Caco-2 (cell line): Measurements from ENCODE around the gene KHNYN. TPM values are rescaled to one million over a fixed set of nuclear protein-coding genes. Genes with fewer than 3 reads are reported as not detected.

Experiments
- BruUV-seq: library from RNA; stranded (reverse); fragments of 400-500 nt; replicated peaks from 2 replicates; lab custom pipeline; 2021; lab: Mats Ljungman, UMichigan
- CTCF ChIA-PET: fragments of 300-600 bp; sonication (Branson Sonifier 250); formaldehyde crosslinking; loops from one replicate; lab custom pipeline; 2022; ENCODE audit warnings: antibody characterized with exemption; lab: Charles Lee
- POLR2A ChIA-PET: fragments of 300-600 bp; sonication (Branson Sonifier 250); formaldehyde crosslinking; loops from one replicate; lab custom pipeline; 2022; ENCODE audit warnings: antibody characterized with exemption; lab: Charles Lee
- DNase-seq, 2 experiments: peaks; one replicate each; pipeline versions ENCODE4 v3.0.0 to v3.0.0-alpha.2; 2020 to 2022
- H3K27me3 ChIP-seq: replicated peaks from 2 replicates; pipeline ENCODE4 v1.6.0; 2011; ENCODE audit warnings: low read length; ENCODE audit not compliant: control insufficient read depth, insufficient read depth
- H3K36me3 ChIP-seq: 2 replicates; pipeline ENCODE4 v1.5.1; 2011; ENCODE audit warnings: low read length; ENCODE audit not compliant: control insufficient read depth, insufficient read depth
- H3K4me1 ChIP-seq: fragments of 250-450 bp; sonication (Bioruptor Pico); 2 replicates; pipeline ENCODE4 v1.5.1; 2020; ENCODE audit warnings: mild to moderate bottlenecking
- H3K4me3 ChIP-seq: 2 replicates; pipeline ENCODE4 v1.5.1; 2011; ENCODE audit warnings: low read depth, mild to moderate bottlenecking, control low read depth, low read length
- H3K9me3 ChIP-seq: fragments of 250-450 bp; sonication (Bioruptor Pico); 2 replicates; pipeline ENCODE4 v1.5.1; 2020; ENCODE audit warnings: mild to moderate bottlenecking, moderate library complexity
- H3K27ac Mint-ChIP-seq: one replicate; pipeline ENCODE4 v1.8.0; 2022; ENCODE audit warnings: mixed read lengths; ENCODE audit not compliant: unreplicated experiment
- H3K27me3 Mint-ChIP-seq: one replicate; pipeline ENCODE4 v1.8.0; 2022; ENCODE audit warnings: mixed read lengths; ENCODE audit not compliant: insufficient read depth, unreplicated experiment
- H3K36me3 Mint-ChIP-seq: one replicate; pipeline ENCODE4 v1.8.0; 2022; ENCODE audit warnings: mild to moderate bottlenecking, mixed read lengths; ENCODE audit not compliant: insufficient read depth, unreplicated experiment
- H3K4me1 Mint-ChIP-seq: one replicate; pipeline ENCODE4 v1.8.0; 2022; ENCODE audit warnings: low read depth, mixed read lengths; ENCODE audit not compliant: unreplicated experiment
- H3K4me3 Mint-ChIP-seq: one replicate; pipeline ENCODE4 v1.8.0; 2022; ENCODE audit warnings: mild to moderate bottlenecking, moderate library complexity, mixed read lengths; ENCODE audit not compliant: unreplicated experiment
- H3K9me3 Mint-ChIP-seq: one replicate; pipeline ENCODE4 v1.8.0; 2022; ENCODE audit warnings: mixed read lengths; ENCODE audit not compliant: unreplicated experiment
- intact Hi-C: fragments of 100-400 bp; cut with micrococcal nuclease; formaldehyde crosslinking; loops from one replicate; pipeline ENCODE4 v1.10.0; 2022; ENCODE audit not compliant: unreplicated experiment
- total RNA-seq: library from RNA; stranded (reverse); gene quantifications from 2 replicates; pipeline ENCODE4 v1.2.3, GENCODE V29; 2022
- TF ChIP-seq, protein P1 (sequence below), 2 experiments: fragments of 200-600 bp in 1 of 2; IDR thresholded peaks; 1 replicate in 1 of 2; 2 replicates in 1 of 2; pipeline versions ENCODE4 v1.5.1 to v1.8.0; 2011 to 2022; ENCODE audit warnings: antibody characterized with exemption in 1 of 2, control low read depth in 1 of 2, inconsistent platforms in 1 of 2, low read depth in 1 of 2, low read length in 1 of 2, mild to moderate bottlenecking in 1 of 2, moderate library complexity in 1 of 2; ENCODE audit not compliant: insufficient read depth in 1 of 2, severe bottlenecking in 1 of 2, unreplicated experiment in 1 of 2

The KHNYN gene
- total RNA-seq, 1 experiment from 2014 or later, result 50.5 TPM

DNA sequence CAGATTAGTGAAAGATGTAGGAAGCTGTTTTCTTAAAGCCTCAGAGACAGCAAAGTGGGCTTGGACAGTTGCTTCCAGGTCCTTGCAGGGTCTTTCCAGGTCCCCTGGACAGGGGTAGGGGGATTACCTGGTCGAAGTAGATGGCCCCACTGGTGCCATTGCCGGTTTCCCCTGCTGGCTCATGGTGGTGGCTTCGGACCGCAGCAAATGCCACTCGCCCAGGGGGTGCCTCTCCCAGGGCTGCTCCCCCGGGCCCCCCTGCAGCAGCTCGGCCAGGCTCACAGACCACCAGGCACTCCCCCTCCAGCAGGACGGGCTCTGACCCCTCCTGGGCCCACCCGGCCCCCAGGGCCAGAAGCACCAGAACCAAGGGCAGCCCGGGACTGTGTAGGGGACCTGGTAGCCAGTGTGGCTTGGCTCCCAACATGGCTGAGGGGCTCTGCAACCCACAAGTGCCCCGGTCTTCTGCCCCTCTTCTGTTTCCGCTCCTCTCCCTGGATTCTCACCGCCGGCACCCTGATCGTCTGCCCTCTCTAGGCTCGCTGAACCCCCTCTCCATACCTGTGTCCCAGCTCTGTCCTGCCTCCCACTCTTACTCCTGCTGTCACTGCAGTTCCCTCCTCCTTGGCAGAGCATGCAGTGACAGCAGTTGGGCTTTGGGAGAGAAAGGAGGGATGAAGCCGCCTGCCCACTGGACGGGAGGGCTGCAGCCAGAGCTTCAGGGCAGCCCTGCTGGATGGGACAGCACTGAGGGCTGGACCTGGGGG is 943 bp upstream of the KHNYN start:
- peaks cover 39% of the 10 kb centered on the region for H3K4me1 Mint-ChIP-seq

DNA sequence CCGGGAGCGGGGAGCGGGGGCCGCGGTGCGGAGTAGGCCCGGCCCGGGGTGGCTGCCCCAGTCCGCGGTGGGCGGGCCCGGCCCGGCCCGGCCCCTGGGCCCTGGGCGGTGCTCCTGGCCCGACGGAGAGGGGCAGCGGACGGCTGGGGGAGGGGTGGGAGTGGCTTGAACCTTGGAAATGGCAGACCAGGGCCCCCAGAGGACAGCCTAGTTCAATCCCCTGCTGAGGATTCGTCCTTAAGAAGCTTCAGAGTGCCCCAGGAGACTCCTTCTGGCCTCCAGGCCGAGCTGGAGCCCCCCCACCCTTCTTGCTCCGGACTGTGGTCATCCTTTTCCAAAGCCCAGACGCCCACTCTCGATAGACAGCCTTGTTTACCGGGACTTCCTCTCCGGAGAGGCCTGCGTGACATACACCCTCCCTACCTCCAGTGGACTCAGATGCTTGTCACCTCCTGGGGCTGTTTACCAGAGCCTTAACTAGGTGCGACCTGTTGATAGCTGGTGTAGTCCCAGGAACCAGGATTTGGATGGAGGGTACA is 458 bp downstream of the KHNYN start:
- intact Hi-C loops, result no loop called here
- Mint-ChIP-seq H3K27ac (no peak overlapping the region), H3K4me3 (peak overlapping the region; percentile 78), H3K36me3 (peaks cover 15% of the 10 kb centered on the region), H3K9me3 (no peaks in the 10 kb centered on the region), H3K27me3 (no peaks in the 10 kb centered on the region), H3K4me1 (peaks cover 39% of the 10 kb centered on the region)
- TF ChIP-seq, protein P1, sequence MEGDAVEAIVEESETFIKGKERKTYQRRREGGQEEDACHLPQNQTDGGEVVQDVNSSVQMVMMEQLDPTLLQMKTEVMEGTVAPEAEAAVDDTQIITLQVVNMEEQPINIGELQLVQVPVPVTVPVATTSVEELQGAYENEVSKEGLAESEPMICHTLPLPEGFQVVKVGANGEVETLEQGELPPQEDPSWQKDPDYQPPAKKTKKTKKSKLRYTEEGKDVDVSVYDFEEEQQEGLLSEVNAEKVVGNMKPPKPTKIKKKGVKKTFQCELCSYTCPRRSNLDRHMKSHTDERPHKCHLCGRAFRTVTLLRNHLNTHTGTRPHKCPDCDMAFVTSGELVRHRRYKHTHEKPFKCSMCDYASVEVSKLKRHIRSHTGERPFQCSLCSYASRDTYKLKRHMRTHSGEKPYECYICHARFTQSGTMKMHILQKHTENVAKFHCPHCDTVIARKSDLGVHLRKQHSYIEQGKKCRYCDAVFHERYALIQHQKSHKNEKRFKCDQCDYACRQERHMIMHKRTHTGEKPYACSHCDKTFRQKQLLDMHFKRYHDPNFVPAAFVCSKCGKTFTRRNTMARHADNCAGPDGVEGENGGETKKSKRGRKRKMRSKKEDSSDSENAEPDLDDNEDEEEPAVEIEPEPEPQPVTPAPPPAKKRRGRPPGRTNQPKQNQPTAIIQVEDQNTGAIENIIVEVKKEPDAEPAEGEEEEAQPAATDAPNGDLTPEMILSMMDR (IDR thresholded peaks at IDR 0.05; ENCODE audit: insufficient read depth in 1 of 2, low read depth in 1 of 2, low read length in 1 of 2, severe bottlenecking in 1 of 2, unreplicated experiment in 1 of 2), result no peak
- Histone ChIP-seq H3K36me3 (peaks cover 3% of the 10 kb centered on the region; the same call in 1 of the 2 replicates), H3K9me3 (no peaks in the 10 kb centered on the region), H3K4me3 (peak overlapping the region; percentile 63), H3K27me3 (no peaks in the 10 kb centered on the region), H3K4me1 (peaks cover 56% of the 10 kb centered on the region)
- BruUV-seq, result no TSS peak
- peak in 1 of 2 experiments; percentile 73 for DNase-seq
- ChIA-PET POLR2A (interaction anchor here (0.6 to 1.7 kb wide), 6 partner anchors 11 to 188 kb away, joined by 4 to 11 read pairs (median 5); partner anchors contain the start of genes SDR39U1 and TINF2), CTCF (interaction anchor here (0.8 to 3.7 kb wide), 7 partner anchors 12 to 133 kb away, joined by 3 to 111 read pairs (median 5); partner anchors contain the start of gene CIDEB)

More for the DNA sequence above, 943 bp upstream of the KHNYN start:
- no peak for DNase-seq
- Mint-ChIP-seq H3K36me3 (peaks cover 15% of the 10 kb centered on the region), H3K4me3 (peak overlapping the region; percentile 78), H3K27ac (peak overlapping the region; percentile 85), H3K27me3 (no peaks in the 10 kb centered on the region), H3K9me3 (no peaks in the 10 kb centered on the region)
- intact Hi-C loops, result no loop called here
- POLR2A ChIA-PET, result interaction anchor here (1.6 kb wide), 1 partner anchor 187 kb away, joined by 6 read pairs; the partner anchor contains the start of gene TINF2
- Histone ChIP-seq H3K4me3 (no peak overlapping the region), H3K27me3 (no peaks in the 10 kb centered on the region), H3K4me1 (peaks cover 68% of the 10 kb centered on the region), H3K9me3 (no peaks in the 10 kb centered on the region), H3K36me3 (peaks cover 3% of the 10 kb centered on the region; the same call in 1 of the 2 replicates)
- CTCF ChIA-PET, result interaction anchor here (3.7 kb wide), 1 partner anchor 63 kb away, joined by 111 read pairs; no protein-coding TSS in a partner anchor
- TF ChIP-seq, protein P1 (IDR thresholded peaks at IDR 0.05; ENCODE audit: insufficient read depth in 1 of 2, low read depth in 1 of 2, low read length in 1 of 2, severe bottlenecking in 1 of 2, unreplicated experiment in 1 of 2), result no peak
- no TSS peak for BruUV-seq
